Fibroblast of mammary gland (primary cell): ENCODE measurements around the gene GDF10.

Source experiments
- DNase-seq: peaks from one replicate; pipeline ENCODE4 v3.0.0-alpha.2; 2010; ENCODE audit warnings: low read depth
- H3K4me3 ChIP-seq: 2 replicates; pipeline ENCODE4 v1.5.1; 2011; ENCODE audit warnings: low read depth, mild to moderate bottlenecking, low read length, moderate library complexity; ENCODE audit not compliant: control insufficient read depth
- TF ChIP-seq, protein P1 (sequence below): conservative IDR thresholded peaks from 2 replicates; pipeline ENCODE4 v1.5.1; 2011; ENCODE audit warnings: low read depth, low read length, inconsistent platforms; ENCODE audit not compliant: control insufficient read depth, insufficient read depth

Gene GDF10

DNA sequence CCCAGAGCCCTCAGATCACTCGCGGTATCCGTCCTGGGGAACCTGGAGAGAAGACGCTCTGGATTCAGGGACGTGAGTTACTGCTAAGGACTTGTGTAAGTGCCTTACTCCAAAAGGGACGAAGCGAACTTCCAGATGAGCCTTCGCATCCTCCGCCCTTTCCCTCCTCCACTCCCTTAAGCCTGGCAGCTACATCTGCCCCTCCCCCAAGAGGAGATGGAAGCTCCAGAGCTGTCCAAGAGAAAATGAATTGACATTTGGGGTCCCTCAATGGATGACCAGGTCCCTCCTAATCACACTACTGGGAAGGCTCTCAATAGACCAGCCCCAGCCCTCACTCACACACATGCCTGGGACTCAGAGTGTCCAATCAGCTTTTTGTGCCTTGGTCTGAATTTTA, 31.3 kb upstream of the GDF10 start:
- DNase-seq = no peak
- TF ChIP-seq, protein P1, sequence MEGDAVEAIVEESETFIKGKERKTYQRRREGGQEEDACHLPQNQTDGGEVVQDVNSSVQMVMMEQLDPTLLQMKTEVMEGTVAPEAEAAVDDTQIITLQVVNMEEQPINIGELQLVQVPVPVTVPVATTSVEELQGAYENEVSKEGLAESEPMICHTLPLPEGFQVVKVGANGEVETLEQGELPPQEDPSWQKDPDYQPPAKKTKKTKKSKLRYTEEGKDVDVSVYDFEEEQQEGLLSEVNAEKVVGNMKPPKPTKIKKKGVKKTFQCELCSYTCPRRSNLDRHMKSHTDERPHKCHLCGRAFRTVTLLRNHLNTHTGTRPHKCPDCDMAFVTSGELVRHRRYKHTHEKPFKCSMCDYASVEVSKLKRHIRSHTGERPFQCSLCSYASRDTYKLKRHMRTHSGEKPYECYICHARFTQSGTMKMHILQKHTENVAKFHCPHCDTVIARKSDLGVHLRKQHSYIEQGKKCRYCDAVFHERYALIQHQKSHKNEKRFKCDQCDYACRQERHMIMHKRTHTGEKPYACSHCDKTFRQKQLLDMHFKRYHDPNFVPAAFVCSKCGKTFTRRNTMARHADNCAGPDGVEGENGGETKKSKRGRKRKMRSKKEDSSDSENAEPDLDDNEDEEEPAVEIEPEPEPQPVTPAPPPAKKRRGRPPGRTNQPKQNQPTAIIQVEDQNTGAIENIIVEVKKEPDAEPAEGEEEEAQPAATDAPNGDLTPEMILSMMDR = no peak
- no peak overlapping the region for H3K4me3 ChIP-seq

DNA sequence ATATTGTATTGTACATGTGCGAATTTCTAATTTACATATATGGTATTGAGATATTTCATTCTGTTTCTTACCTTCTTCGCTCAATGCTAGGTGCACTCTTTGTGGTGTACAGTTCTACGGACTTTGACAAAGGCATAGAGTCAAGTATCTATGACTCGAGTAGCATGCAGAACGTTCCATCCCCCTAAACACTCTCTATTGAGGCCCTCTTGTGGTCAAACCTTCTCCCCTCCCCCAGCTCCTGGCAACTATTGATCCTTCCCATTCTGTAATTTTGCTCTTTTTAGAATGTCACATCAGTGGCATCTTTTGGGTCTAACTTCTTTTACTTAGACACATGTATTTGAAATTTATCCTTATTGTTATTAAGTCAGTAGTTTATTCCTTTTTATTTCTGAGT, 30.7 kb upstream of the GDF10 start:
- TF ChIP-seq, protein P1 = peak; percentile 12
- no peak for DNase-seq
- H3K4me3 ChIP-seq = no peak overlapping the region

DNA sequence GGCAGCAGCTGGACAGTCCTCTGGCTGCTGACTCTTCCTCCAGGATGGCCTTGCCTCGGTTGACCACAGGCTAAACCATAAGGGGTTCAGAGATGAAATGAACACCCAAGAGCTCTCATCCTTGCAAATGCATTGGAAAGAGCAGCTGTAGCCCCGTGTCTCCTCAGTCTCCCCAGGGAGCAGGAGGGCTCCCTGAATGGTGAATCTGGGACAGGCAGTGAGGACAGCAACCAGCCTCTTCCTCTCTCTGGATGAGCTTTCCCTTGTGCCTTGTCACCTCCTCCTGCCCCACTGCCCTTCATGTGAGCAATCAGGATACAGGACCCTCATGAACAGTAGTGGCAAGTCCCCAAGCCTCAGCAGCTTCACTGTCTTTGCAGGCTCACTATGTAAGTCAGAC, 23.9 kb upstream of the GDF10 start:
- TF ChIP-seq, protein P1 = no peak
- no peak for DNase-seq
- H3K4me3 ChIP-seq = no peak overlapping the region

DNA sequence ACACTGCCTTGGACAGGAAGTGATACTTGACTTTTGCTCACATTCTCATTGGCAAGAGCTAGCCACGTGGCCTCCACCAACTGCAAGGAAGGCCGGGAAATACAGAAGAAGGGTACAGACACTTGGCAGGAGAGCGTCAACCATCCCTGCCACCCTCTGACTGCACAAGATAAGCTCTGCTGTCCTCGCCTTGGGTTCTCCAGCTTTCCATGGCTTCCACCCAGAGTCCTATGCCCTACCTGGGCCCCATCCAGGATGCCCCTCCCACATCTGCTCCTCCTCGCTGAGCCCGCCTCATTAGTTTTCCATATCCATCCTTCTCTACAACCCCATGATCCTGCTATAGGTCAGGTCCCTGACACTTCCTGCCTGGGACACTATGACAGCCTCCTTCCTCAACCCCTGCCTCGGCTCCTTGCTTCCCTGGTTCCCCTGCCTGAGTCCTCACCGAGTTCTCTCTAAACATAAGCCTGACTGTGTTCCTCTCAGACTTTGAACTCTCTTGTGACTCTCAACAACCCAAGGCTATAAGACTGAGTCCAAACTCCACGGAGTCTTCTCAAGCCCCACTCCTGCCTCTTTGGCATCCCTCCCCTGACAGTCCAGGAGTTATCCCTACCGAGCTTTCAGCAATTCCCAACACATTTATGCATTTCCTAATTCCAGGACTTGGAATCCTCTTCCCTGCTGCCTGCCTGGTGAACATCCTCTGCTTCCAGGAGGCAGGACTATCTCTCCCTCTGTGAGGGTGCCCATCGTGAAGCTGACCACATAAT, 23.2 kb upstream of the GDF10 start:
- DNase-seq = no peak
- TF ChIP-seq, protein P1 = no peak
- H3K4me3 ChIP-seq = no peak overlapping the region

DNA sequence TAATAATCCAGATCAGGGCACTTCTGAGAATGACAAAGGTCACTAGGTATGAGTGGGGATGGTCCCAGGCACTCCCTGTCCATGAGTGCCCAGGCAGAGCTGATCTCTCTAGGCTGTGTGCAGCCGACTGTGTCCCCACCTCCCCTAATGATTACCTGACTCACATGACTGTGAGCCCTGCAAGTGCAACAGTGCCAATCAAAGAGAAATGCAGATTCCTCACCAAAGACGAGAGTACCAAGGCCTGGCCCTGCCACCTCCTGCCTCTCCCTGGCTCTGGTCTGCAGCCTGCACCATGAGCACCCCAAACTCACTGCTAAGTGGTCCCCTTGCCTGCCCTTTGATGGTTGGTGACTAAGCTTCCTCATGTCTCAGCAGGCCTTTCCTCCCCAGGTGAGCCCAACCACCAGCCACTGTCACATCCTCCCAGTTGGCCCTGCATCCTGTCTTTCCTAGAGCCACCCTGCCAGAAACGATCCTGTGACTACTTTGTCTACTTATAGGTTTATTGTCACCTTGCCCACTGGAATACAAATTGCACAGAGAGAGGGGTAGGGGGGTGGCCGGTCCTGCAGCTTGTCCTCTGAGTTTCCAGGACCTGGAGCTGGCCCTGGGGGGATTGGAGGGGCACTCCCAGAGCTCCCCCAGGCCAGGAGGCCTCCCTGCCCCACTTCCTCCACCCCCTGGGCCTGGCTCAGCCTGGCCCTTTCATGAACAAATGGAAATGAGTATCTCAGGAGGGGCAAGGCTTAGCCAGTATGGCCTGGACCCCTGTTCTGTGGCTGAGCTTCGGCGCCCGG, 22.4 kb upstream of the GDF10 start:
- DNase-seq = no peak
- TF ChIP-seq, protein P1 = no peak
- no peak overlapping the region for H3K4me3 ChIP-seq

DNA sequence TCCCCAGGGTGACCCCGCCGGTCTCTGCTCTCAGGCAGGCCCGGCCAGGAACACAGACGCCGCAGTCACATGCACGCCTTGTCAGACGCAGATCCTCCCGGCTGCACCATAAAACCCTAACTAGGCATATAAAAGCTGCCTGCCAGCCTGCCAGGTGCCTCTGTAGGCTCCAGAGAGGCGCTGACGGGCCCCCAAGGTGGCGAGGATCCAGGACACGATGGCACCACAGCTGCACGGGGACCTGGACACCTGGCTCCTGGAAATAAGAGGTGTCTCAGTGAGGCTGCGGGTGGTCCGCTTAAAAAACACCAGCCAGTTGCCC, 21.9 kb upstream of the GDF10 start:
- DNase-seq = no peak
- H3K4me3 ChIP-seq = no peak overlapping the region
- TF ChIP-seq, protein P1 = no peak
